Astrocyte (in vitro differentiated cells and primary cell): ENCODE measurements around the gene ADGRB2.

ENCODE experiments used
- EZH2 ChIP-seq: IDR thresholded peaks from 2 replicates; pipeline ENCODE4 v1.6.1; 2012; ENCODE audit warnings: mild to moderate bottlenecking, low read length, inconsistent platforms; ENCODE audit not compliant: insufficient read depth
- TF ChIP-seq, protein P1 (sequence below): IDR thresholded peaks from 2 replicates; pipeline ENCODE4 v1.5.1; 2011; ENCODE audit warnings: low read depth, mild to moderate bottlenecking, inconsistent platforms, low read length, moderate library complexity; ENCODE audit not compliant: insufficient read depth

GRCh38 chr1:31757204-31757679 lies 6.9 kb downstream of the ADGRB2 start:
- TF ChIP-seq, protein P1, sequence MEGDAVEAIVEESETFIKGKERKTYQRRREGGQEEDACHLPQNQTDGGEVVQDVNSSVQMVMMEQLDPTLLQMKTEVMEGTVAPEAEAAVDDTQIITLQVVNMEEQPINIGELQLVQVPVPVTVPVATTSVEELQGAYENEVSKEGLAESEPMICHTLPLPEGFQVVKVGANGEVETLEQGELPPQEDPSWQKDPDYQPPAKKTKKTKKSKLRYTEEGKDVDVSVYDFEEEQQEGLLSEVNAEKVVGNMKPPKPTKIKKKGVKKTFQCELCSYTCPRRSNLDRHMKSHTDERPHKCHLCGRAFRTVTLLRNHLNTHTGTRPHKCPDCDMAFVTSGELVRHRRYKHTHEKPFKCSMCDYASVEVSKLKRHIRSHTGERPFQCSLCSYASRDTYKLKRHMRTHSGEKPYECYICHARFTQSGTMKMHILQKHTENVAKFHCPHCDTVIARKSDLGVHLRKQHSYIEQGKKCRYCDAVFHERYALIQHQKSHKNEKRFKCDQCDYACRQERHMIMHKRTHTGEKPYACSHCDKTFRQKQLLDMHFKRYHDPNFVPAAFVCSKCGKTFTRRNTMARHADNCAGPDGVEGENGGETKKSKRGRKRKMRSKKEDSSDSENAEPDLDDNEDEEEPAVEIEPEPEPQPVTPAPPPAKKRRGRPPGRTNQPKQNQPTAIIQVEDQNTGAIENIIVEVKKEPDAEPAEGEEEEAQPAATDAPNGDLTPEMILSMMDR = no peak
- no peak for TF ChIP-seq EZH2
